ENCODE results near the gene BARX1.

The BARX1 gene

GRCh38 chr9:93911136-93911745 lies 43.9 kb downstream of the BARX1 start:
- no peaks in the 10 kb centered on the region for H3K9me2 ChIP-seq (replicated peaks; ENCODE audit: insufficient read depth, low read length)
- no peak overlapping the region for H3K9ac ChIP-seq (ENCODE audit: low read length)
- no peak overlapping the region for H3K4me3 ChIP-seq (ENCODE audit: insufficient read depth, low read length, poor library complexity, severe bottlenecking)
- H3K9me3 ChIP-seq (ENCODE audit: insufficient read depth, low read length), result no peaks in the 10 kb centered on the region
- H3F3A ChIP-seq (ENCODE audit: insufficient read depth), result no peaks in the 10 kb centered on the region
- no peak overlapping the region for H3K4me2 ChIP-seq (ENCODE audit: low read depth, low read length, poor library complexity, severe bottlenecking)
- no peaks in the 10 kb centered on the region for H3K27me3 ChIP-seq (ENCODE audit: low read length)
- no peak overlapping the region for H2AFZ ChIP-seq (ENCODE audit: low read depth, low read length, severe bottlenecking)
- TF ChIP-seq, protein P1, sequence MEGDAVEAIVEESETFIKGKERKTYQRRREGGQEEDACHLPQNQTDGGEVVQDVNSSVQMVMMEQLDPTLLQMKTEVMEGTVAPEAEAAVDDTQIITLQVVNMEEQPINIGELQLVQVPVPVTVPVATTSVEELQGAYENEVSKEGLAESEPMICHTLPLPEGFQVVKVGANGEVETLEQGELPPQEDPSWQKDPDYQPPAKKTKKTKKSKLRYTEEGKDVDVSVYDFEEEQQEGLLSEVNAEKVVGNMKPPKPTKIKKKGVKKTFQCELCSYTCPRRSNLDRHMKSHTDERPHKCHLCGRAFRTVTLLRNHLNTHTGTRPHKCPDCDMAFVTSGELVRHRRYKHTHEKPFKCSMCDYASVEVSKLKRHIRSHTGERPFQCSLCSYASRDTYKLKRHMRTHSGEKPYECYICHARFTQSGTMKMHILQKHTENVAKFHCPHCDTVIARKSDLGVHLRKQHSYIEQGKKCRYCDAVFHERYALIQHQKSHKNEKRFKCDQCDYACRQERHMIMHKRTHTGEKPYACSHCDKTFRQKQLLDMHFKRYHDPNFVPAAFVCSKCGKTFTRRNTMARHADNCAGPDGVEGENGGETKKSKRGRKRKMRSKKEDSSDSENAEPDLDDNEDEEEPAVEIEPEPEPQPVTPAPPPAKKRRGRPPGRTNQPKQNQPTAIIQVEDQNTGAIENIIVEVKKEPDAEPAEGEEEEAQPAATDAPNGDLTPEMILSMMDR (IDR thresholded peaks at IDR 0.05; ENCODE audit: insufficient read depth, low read length, poor library complexity, severe bottlenecking), result no peak
- H3K27ac ChIP-seq (ENCODE audit: low read depth, low read length), result no peak overlapping the region
- H3K79me2 ChIP-seq (ENCODE audit: insufficient read depth, low read length), result no peaks in the 10 kb centered on the region
- no peaks in the 10 kb centered on the region for H3K36me3 ChIP-seq (ENCODE audit: low read length)
- no peaks in the 10 kb centered on the region for H4K20me1 ChIP-seq (ENCODE audit: low read depth, low read length)

DNA sequence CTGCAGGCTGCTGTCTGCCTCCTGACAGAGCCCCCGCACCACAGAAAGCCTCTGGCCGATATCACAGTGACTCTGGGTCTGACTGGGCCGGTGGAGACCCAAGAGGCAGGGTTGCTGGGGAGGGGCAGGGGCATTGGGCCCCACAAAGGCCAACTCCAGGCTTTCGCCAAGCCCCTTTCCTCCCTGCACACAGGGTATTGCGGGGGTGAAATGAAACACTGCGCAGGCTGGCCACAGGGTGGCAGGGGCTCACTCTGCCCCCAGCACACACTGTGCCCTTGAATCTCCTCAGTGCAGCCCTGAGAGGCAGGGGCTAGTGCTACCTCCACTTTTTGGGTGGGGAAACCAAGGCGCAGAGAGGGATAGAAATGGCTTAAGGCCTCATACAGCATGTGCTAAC lies 44.6 kb downstream of the BARX1 start:
- Histone ChIP-seq H3K4me3 (ENCODE audit: insufficient read depth, low read length, poor library complexity, severe bottlenecking) (no peak overlapping the region), H3K27me3 (ENCODE audit: low read length) (no peaks in the 10 kb centered on the region), H4K20me1 (ENCODE audit: low read depth, low read length) (no peaks in the 10 kb centered on the region), H2AFZ (ENCODE audit: low read depth, low read length, severe bottlenecking) (no peak overlapping the region), H3K4me2 (ENCODE audit: low read depth, low read length, poor library complexity, severe bottlenecking) (no peak overlapping the region), H3K9me2 (replicated peaks; ENCODE audit: insufficient read depth, low read length) (no peaks in the 10 kb centered on the region), H3F3A (ENCODE audit: insufficient read depth) (no peaks in the 10 kb centered on the region), H3K36me3 (ENCODE audit: low read length) (no peaks in the 10 kb centered on the region), H3K9ac (ENCODE audit: low read length) (no peak overlapping the region), H3K27ac (ENCODE audit: low read depth, low read length) (no peak overlapping the region), H3K79me2 (ENCODE audit: insufficient read depth, low read length) (no peaks in the 10 kb centered on the region), H3K9me3 (ENCODE audit: insufficient read depth, low read length) (no peaks in the 10 kb centered on the region)
- TF ChIP-seq, protein P1 (IDR thresholded peaks at IDR 0.05; ENCODE audit: insufficient read depth, low read length, poor library complexity, severe bottlenecking), result no peak
- TF ChIP-seq EZH2phosphoT487 (conservative IDR thresholded peaks at IDR 0.05; ENCODE audit: low read length), result no peak

- Histone ChIP-seq H3K4me3 (ENCODE audit: insufficient read depth, low read length, poor library complexity, severe bottlenecking) (no peak overlapping the region), H2AFZ (ENCODE audit: low read depth, low read length, severe bottlenecking) (no peak overlapping the region), H3F3A (ENCODE audit: insufficient read depth) (no peaks in the 10 kb centered on the region), H3K9me2 (replicated peaks; ENCODE audit: insufficient read depth, low read length) (no peaks in the 10 kb centered on the region), H3K79me2 (ENCODE audit: insufficient read depth, low read length) (no peaks in the 10 kb centered on the region), H3K27ac (ENCODE audit: low read depth, low read length) (no peak overlapping the region), H3K36me3 (ENCODE audit: low read length) (no peaks in the 10 kb centered on the region), H4K20me1 (ENCODE audit: low read depth, low read length) (no peaks in the 10 kb centered on the region), H3K4me2 (ENCODE audit: low read depth, low read length, poor library complexity, severe bottlenecking) (no peak overlapping the region), H3K9ac (ENCODE audit: low read length) (no peak overlapping the region), H3K9me3 (ENCODE audit: insufficient read depth, low read length) (no peaks in the 10 kb centered on the region), H3K27me3 (ENCODE audit: low read length) (no peaks in the 10 kb centered on the region)
- TF ChIP-seq EZH2phosphoT487 (conservative IDR thresholded peaks at IDR 0.05; ENCODE audit: low read length), result no peak
- TF ChIP-seq, protein P1 (IDR thresholded peaks at IDR 0.05; ENCODE audit: insufficient read depth, low read length, poor library complexity, severe bottlenecking), result no peak
These were observed 45.0 kb downstream of the BARX1 start for GRCh38 chr9:93910196-93910595.
